HUES6 (cell line): ENCODE measurements around the gene MVB12B.

Experiments used
- H3K27ac ChIP-seq: 2 replicates; pipeline ENCODE4 v1.7.0; 2013; ENCODE audit warnings: low read depth, mild to moderate bottlenecking, low read length, inconsistent platforms
- H3K27me3 ChIP-seq: 2 replicates; pipeline ENCODE4 v1.6.1; 2013; ENCODE audit warnings: low read length; ENCODE audit not compliant: control insufficient read depth, insufficient read depth
- H3K36me3 ChIP-seq: 2 replicates; pipeline ENCODE4 v1.6.1; 2013; ENCODE audit warnings: low read length; ENCODE audit not compliant: control insufficient read depth, insufficient read depth
- H3K4me1 ChIP-seq: 2 replicates; pipeline ENCODE4 v1.6.1; 2013; ENCODE audit warnings: low read length; ENCODE audit not compliant: control insufficient read depth, insufficient read depth
- H3K4me3 ChIP-seq: 2 replicates; pipeline ENCODE4 v1.5.1; 2013; ENCODE audit warnings: low read depth, low read length
- H3K9ac ChIP-seq: one replicate; pipeline ENCODE4 v1.6.1; 2013; ENCODE audit warnings: mild to moderate bottlenecking, low read length
- H3K9me3 ChIP-seq: 2 replicates; pipeline ENCODE4 v1.6.1; 2013; ENCODE audit warnings: low read depth, low read length; ENCODE audit not compliant: control insufficient read depth, insufficient read depth

MVB12B gene

GRCh38 chr9:126347093-126347492 is 20.5 kb downstream of the MVB12B start:
- no peak overlapping the region for H3K9ac ChIP-seq
- H3K9me3 ChIP-seq: peaks cover 11% of the 10 kb centered on the region
- no peak overlapping the region for H3K4me3 ChIP-seq
- no peaks in the 10 kb centered on the region for H3K36me3 ChIP-seq
- no peaks in the 10 kb centered on the region for H3K27me3 ChIP-seq
- no peak overlapping the region for H3K27ac ChIP-seq
- H3K4me1 ChIP-seq: peaks cover 26% of the 10 kb centered on the region

- H3K27ac ChIP-seq: peak overlapping the region; percentile 7; the same call in 1 of the 2 replicates
- H3K9ac ChIP-seq: peak overlapping the region; percentile 27
Measured at GRCh38 chr9:126347911-126348760, 21.5 kb downstream of the MVB12B start.

GRCh38 chr9:126348911-126349550 is 22.4 kb downstream of the MVB12B start:
- Histone ChIP-seq H3K9me3 (peaks cover 11% of the 10 kb centered on the region), H3K36me3 (no peaks in the 10 kb centered on the region), H3K27ac (no peak overlapping the region), H3K4me1 (peaks cover 26% of the 10 kb centered on the region), H3K4me3 (no peak overlapping the region), H3K27me3 (no peaks in the 10 kb centered on the region), H3K9ac (no peak overlapping the region)

More at GRCh38 chr9:126347911-126348760, 21.5 kb downstream of the MVB12B start:
- Histone ChIP-seq H3K4me1 (peaks cover 26% of the 10 kb centered on the region), H3K4me3 (no peak overlapping the region), H3K9me3 (peaks cover 11% of the 10 kb centered on the region), H3K36me3 (no peaks in the 10 kb centered on the region), H3K27me3 (no peaks in the 10 kb centered on the region)

- no peak overlapping the region for H3K4me3 ChIP-seq
Measured at GRCh38 chr9:126354887-126355770, 28.5 kb downstream of the MVB12B start.

GRCh38 chr9:126357074-126357473 is 30.4 kb downstream of the MVB12B start:
- H3K4me1 ChIP-seq: peaks cover 4% of the 10 kb centered on the region; the same call in 1 of the 2 replicates
- no peak overlapping the region for H3K9ac ChIP-seq
- no peak overlapping the region for H3K27ac ChIP-seq
- H3K9me3 ChIP-seq: peaks cover 8% of the 10 kb centered on the region; the same call in 1 of the 2 replicates
- H3K27me3 ChIP-seq: no peaks in the 10 kb centered on the region
- H3K36me3 ChIP-seq: no peaks in the 10 kb centered on the region
- no peak overlapping the region for H3K4me3 ChIP-seq

More at GRCh38 chr9:126354887-126355770, 28.5 kb downstream of the MVB12B start:
- no peaks in the 10 kb centered on the region for H3K27me3 ChIP-seq
- no peak overlapping the region for H3K27ac ChIP-seq
- H3K9ac ChIP-seq: no peak overlapping the region
- H3K36me3 ChIP-seq: no peaks in the 10 kb centered on the region
- peaks cover 10% of the 10 kb centered on the region for H3K9me3 ChIP-seq
- peaks cover 4% of the 10 kb centered on the region; the same call in 1 of the 2 replicates for H3K4me1 ChIP-seq

GRCh38 chr9:126360073-126360472 is 33.4 kb downstream of the MVB12B start:
- peaks cover 4% of the 10 kb centered on the region; the same call in 1 of the 2 replicates for H3K4me1 ChIP-seq
- H3K27me3 ChIP-seq: no peaks in the 10 kb centered on the region
- no peak overlapping the region for H3K27ac ChIP-seq

GRCh38 chr9:126361810-126362238 is 35.2 kb downstream of the MVB12B start:
- Histone ChIP-seq H3K4me1 (no peaks in the 10 kb centered on the region), H3K4me3 (no peak overlapping the region), H3K9me3 (peaks cover 19% of the 10 kb centered on the region; the same call in 1 of the 2 replicates), H3K9ac (no peak overlapping the region), H3K27me3 (no peaks in the 10 kb centered on the region), H3K27ac (no peak overlapping the region), H3K36me3 (no peaks in the 10 kb centered on the region)

More at GRCh38 chr9:126360073-126360472, 33.4 kb downstream of the MVB12B start:
- H3K36me3 ChIP-seq: no peaks in the 10 kb centered on the region
- H3K4me3 ChIP-seq: no peak overlapping the region
- H3K9me3 ChIP-seq: peaks cover 19% of the 10 kb centered on the region; the same call in 1 of the 2 replicates
- H3K9ac ChIP-seq: no peak overlapping the region

GRCh38 chr9:126363250-126363649 is 36.6 kb downstream of the MVB12B start:
- H3K9ac ChIP-seq: no peak overlapping the region
- no peaks in the 10 kb centered on the region for H3K27me3 ChIP-seq
- no peaks in the 10 kb centered on the region for H3K4me1 ChIP-seq
- H3K4me3 ChIP-seq: no peak overlapping the region
- no peaks in the 10 kb centered on the region for H3K36me3 ChIP-seq
- H3K27ac ChIP-seq: no peak overlapping the region
- peaks cover 19% of the 10 kb centered on the region; the same call in 1 of the 2 replicates for H3K9me3 ChIP-seq

GRCh38 chr9:126363847-126364671 is 37.4 kb downstream of the MVB12B start:
- Histone ChIP-seq H3K9me3 (peaks cover 19% of the 10 kb centered on the region; the same call in 1 of the 2 replicates), H3K27ac (no peak overlapping the region), H3K27me3 (no peaks in the 10 kb centered on the region), H3K4me1 (no peaks in the 10 kb centered on the region), H3K9ac (no peak overlapping the region), H3K4me3 (no peak overlapping the region), H3K36me3 (no peaks in the 10 kb centered on the region)

- H3K27ac ChIP-seq: no peak overlapping the region
- H3K9me3 ChIP-seq: peaks cover 16% of the 10 kb centered on the region; the same call in 1 of the 2 replicates
- H3K4me3 ChIP-seq: no peak overlapping the region
- no peaks in the 10 kb centered on the region for H3K27me3 ChIP-seq
- no peaks in the 10 kb centered on the region for H3K36me3 ChIP-seq
- 0 out of 2 replicates have a peak, but pooled peaks cover under 1% of the 10 kb centered on the region for H3K4me1 ChIP-seq
- H3K9ac ChIP-seq: no peak overlapping the region
Measured at GRCh38 chr9:126365780-126366179, 39.2 kb downstream of the MVB12B start.
